Stimulated activated naive CD8-positive, alpha-beta T cell treated with anti-CD3 and anti-CD28 coated beads, Interleukin-15, amount 100 ng/mL, for 72 hours (primary cell): ENCODE data around the gene PALS1.
"Not testable (repeated sequence)": the region's sequence is repeated elsewhere in the genome, so short reads cannot be mapped to it uniquely, and the experiment has no call there.

Experiments
- ATAC-seq: fragments of 150-1000 bp; cut with Tn5 transposase; 2 replicates; pipeline ENCODE4 v1.10.0; 2021; ENCODE audit warnings: mild to moderate bottlenecking, moderate library complexity
- DNase-seq, 2 donors: peaks; one replicate each; pipeline ENCODE4 v3.0.0; 2021 to 2022
- H3K27ac Mint-ChIP-seq, 2 donors: one replicate each; pipeline ENCODE4 v1.8.0; 2022; ENCODE audit warnings: mild to moderate bottlenecking in 2 of 2, mixed read lengths in 2 of 2, moderate library complexity in 2 of 2
- H3K27me3 Mint-ChIP-seq: one replicate; pipeline ENCODE4 v1.8.0; 2022; ENCODE audit warnings: mixed read lengths
- H3K4me1 Mint-ChIP-seq: one replicate; pipeline ENCODE4 v1.8.0; 2022; ENCODE audit warnings: mild to moderate bottlenecking, mixed read lengths
- H3K4me3 Mint-ChIP-seq, 2 donors: one replicate each; pipeline ENCODE4 v1.8.0; 2022; ENCODE audit warnings: mild to moderate bottlenecking in 2 of 2, mixed read lengths in 2 of 2, moderate library complexity in 1 of 2
- H3K9me3 Mint-ChIP-seq, 2 donors: one replicate each; pipeline ENCODE4 v1.8.0; 2022; ENCODE audit warnings: mixed read lengths in 2 of 2

The PALS1 gene

GRCh38 chr14:67270933-67271332, 29.7 kb downstream of the PALS1 start:
- Mint-ChIP-seq H3K9me3 (no peaks in the 10 kb centered on the region), H3K27me3 (no peaks in the 10 kb centered on the region), H3K27ac (no peak overlapping the region), H3K4me3 (no peak overlapping the region), H3K4me1 (peaks cover 15% of the 10 kb centered on the region)
- ATAC-seq: no peak
- DNase-seq: no peak

DNA sequence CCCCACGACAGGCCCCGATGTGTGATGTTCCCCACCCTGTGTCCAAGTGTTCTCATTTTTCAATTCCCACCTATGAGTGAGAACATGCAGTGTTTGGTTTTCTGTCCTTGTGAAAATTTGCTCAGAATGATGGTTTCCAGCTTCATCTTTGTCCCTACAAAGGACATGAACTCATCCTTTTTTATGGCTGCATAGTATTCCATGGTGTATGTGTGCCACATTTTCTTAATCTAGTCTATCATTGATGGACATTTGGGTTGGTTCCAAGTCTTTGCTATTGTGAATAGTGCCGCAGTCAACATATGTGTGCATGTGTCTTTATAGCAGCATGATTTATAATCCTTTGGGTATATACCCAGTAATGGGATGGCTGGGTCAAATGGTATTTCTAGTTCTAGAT, 32.0 kb downstream of the PALS1 start:
- not testable (repeated sequence) for ATAC-seq, DNase-seq, H3K27me3 Mint-ChIP-seq, H3K27ac Mint-ChIP-seq, H3K4me3 Mint-ChIP-seq, H3K9me3 Mint-ChIP-seq
- H3K4me1 Mint-ChIP-seq: peaks cover 11% of the 10 kb centered on the region

GRCh38 chr14:67276131-67276530, 34.9 kb downstream of the PALS1 start:
- Mint-ChIP-seq H3K9me3 (no peaks in the 10 kb centered on the region), H3K27me3 (no peaks in the 10 kb centered on the region), H3K4me1 (peaks cover 16% of the 10 kb centered on the region), H3K27ac (no peak overlapping the region), H3K4me3 (no peak overlapping the region)
- ATAC-seq (no peak), DNase-seq (no peak)

DNA sequence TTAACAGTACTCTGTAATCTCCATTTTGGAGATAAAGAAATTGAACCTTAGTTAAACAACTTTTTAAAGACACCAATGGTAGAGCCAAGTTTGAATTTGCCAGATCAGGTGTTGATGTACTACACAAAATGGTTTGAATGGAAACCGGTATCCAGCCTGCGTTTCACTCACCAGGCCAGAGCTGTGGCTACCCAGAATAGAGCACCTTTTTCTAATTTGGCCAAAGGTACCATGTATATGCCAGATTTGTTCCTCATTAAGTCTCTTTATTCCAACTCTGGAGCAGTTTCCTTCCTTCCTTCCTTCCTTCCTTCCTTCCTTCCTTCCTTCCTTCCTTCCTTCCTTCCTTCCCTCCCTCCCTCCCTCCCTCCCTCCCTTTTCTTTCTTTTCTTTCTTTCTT, 39.3 kb downstream of the PALS1 start:
- Mint-ChIP-seq H3K4me3 (no peak overlapping the region), H3K27me3 (no peaks in the 10 kb centered on the region), H3K27ac (no peak overlapping the region), H3K9me3 (no peaks in the 10 kb centered on the region), H3K4me1 (peaks cover 15% of the 10 kb centered on the region)
- DNase-seq (no peak), ATAC-seq (no peak)

DNA sequence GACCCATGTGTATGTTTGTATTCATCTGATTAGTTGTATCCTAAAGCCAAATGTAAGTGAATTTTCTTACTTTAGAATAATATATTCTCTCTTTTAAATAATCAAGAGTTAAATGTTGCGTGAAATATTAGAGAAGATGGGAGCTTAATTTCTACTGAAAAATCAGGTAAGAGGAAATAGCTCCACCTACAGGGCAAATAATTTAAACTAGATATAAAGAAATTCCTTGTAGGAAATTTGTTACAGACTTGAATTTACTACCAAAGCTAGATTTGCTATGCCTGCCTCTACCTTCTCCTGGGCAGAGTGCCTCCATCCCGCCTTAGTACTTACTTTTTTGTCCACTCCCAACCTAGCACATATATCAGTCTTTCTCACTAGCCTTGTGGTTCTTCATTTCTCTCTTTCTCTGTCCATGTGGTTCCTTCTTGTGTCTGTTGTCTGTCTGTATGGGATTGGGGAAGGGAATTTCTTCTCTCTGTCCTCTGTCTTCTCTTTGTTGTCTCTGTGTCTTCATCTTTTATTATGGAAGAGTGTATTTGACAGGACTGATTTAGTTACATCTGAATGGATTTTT, 44.7 kb downstream of the PALS1 start:
- no peak for ATAC-seq
- no peaks in the 10 kb centered on the region for H3K9me3 Mint-ChIP-seq
- H3K4me1 Mint-ChIP-seq: no peaks in the 10 kb centered on the region
- H3K4me3 Mint-ChIP-seq: no peak overlapping the region
- DNase-seq: no peak
- H3K27ac Mint-ChIP-seq: no peak overlapping the region
- no peaks in the 10 kb centered on the region for H3K27me3 Mint-ChIP-seq
